ENCODE results near the gene PSMA5. TPM values are rescaled to one million over a fixed set of nuclear protein-coding genes. Genes with fewer than 3 reads are reported as not detected.

PSMA5 gene
- total and polyA plus RNA-seq, 10 of the 15 experiments (the other 5 are each of a cell fraction or from before 2014, with no cell fraction given) = 58.7 to 271 (median 187) TPM

- ChIA-PET SMC1A (ENCODE audit: uncharacterized antibody, unreplicated experiment) (interaction anchor here (1.2 to 1.8 kb wide), 6 partner anchors 13 to 141 kb away, joined by 3 to 7 read pairs (median 3); partner anchors contain the start of gene MYBPHL), RAD21 (ENCODE audit: unreplicated experiment) (interaction anchor here (0.8 to 2.3 kb wide), 7 partner anchors 9 to 141 kb away, joined by 3 to 8 read pairs (median 4); partner anchors contain the start of gene PSRC1), POLR2A (interaction anchor here (1.0 to 1.7 kb wide), 4 partner anchors 10 to 292 kb away, joined by 3 to 5 read pairs (median 3); partner anchors contain the start of gene SARS1), CTCF (interaction anchor here (0.6 to 4.4 kb wide), 11 partner anchors 8 to 191 kb away, joined by 3 to 33 read pairs (median 5); partner anchors contain the start of genes CYB561D1 and PSRC1)
- no peaks in the 10 kb centered on the region for H3K79me2 ChIP-seq (ENCODE audit: control insufficient read depth, insufficient read depth, low read length)
- H3K27ac ChIP-seq (ENCODE audit: control insufficient read depth, insufficient read depth) = peak overlapping the region; percentile 54; the same call in 1 of the 2 replicates
- FAIRE-seq = no peak
- peaks cover 27% of the 10 kb centered on the region for H3K4me1 ChIP-seq (ENCODE audit: control insufficient read depth, insufficient read depth, low read length)
- 1% methylated on average over 4 of the region's 4 CpGs for WGBS (ENCODE audit: insufficient coverage, insufficient replicate concordance, low lambda C conversion rate, missing lambda C conversion rate)
- BruUV-seq (replicated peaks) = no TSS peak
- no peak overlapping the region for H3K4me3 ChIP-seq
- H3K4me2 ChIP-seq (ENCODE audit: control insufficient read depth, insufficient read depth) = peak overlapping the region; percentile 59
- no peaks in the 10 kb centered on the region for H3K9me3 ChIP-seq (replicated peaks; ENCODE audit: control insufficient read depth, insufficient read depth, low read length)
- TF ChIP-seq YY1 (IDR thresholded peaks at IDR 0.05; ENCODE audit: low read depth, low read length) = no peak
- H3K9ac ChIP-seq (ENCODE audit: control insufficient read depth, insufficient read depth, low read length) = peak overlapping the region; percentile 2; the same call in 1 of the 2 replicates
- intact Hi-C loops (cut with micrococcal nuclease; ENCODE audit: unreplicated experiment) (loop anchor here (10.0 kb wide), 1 partner anchor 277 kb away; the partner anchor contains the start of gene ELAPOR1), in situ Hi-C loops (cut with MboI) (no loop called here)
- no peak for DNase-seq (ENCODE audit: low read depth, low spot score)
- ATAC-seq = peak; percentile 59
- H3K36me3 ChIP-seq (ENCODE audit: control insufficient read depth in 2 of 2, insufficient read depth in 2 of 2, low read length in 1 of 2) = no peaks in the 10 kb centered on the region
- H2AFZ ChIP-seq (ENCODE audit: control insufficient read depth, low read depth, low read length) = no peak overlapping the region
- peaks cover 1 to 4% of the 10 kb centered on the region in 2 experiments; a peak in 3 of 4 replicates for H3K27me3 ChIP-seq (replicated peaks in 1 of 2; ENCODE audit: control insufficient read depth in 2 of 2, insufficient read depth in 2 of 2, low read length in 1 of 2)
- no peaks in the 10 kb centered on the region for H4K20me1 ChIP-seq (ENCODE audit: control insufficient read depth, insufficient read depth)
Measured at GRCh38 chr1:109392037-109392787, 34.0 kb downstream of the PSMA5 start.

DNA sequence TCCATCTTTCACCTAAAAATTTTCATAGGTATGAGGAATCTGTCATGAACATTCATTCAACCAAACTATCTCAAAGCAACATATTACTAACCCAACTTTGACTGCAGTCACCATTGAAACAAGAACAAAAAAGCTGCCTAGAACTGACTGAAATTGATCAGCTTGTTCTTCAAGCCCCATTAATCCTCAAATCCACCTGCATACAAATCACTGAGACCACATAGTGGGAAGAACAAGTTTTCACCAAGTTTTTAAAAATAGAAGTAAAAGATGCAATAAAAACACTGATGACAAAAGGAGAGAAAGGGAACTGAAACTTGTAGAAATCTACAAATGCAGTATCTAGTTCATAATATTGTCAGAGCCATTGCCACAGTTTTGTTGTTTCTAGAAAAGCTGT, 34.6 kb downstream of the PSMA5 start:
- BruUV-seq (replicated peaks) = no TSS peak
- Histone ChIP-seq H2AFZ (ENCODE audit: control insufficient read depth, low read depth, low read length) (no peak overlapping the region; the same call in 1 of the 2 replicates), H3K9ac (ENCODE audit: control insufficient read depth, insufficient read depth, low read length) (peak overlapping the region; percentile 38; the same call in 1 of the 2 replicates), H3K4me1 (ENCODE audit: control insufficient read depth, insufficient read depth, low read length) (peaks cover 27% of the 10 kb centered on the region), H3K27ac (ENCODE audit: control insufficient read depth, insufficient read depth) (peak overlapping the region; percentile 63), H3K79me2 (ENCODE audit: control insufficient read depth, insufficient read depth, low read length) (no peaks in the 10 kb centered on the region), H3K27me3 (replicated peaks in 1 of 2; ENCODE audit: control insufficient read depth in 2 of 2, insufficient read depth in 2 of 2, low read length in 1 of 2) (peaks cover 1 to 4% of the 10 kb centered on the region in 2 experiments; a peak in 2 of 4 replicates), H3K4me2 (ENCODE audit: control insufficient read depth, insufficient read depth) (peak overlapping the region; percentile 85), H3K9me3 (replicated peaks; ENCODE audit: control insufficient read depth, insufficient read depth, low read length) (no peaks in the 10 kb centered on the region), H4K20me1 (ENCODE audit: control insufficient read depth, insufficient read depth) (no peaks in the 10 kb centered on the region), H3K36me3 (ENCODE audit: control insufficient read depth in 2 of 2, insufficient read depth in 2 of 2, low read length in 1 of 2) (no peaks in the 10 kb centered on the region), H3K4me3 (peak overlapping the region; percentile 26; the same call in 1 of the 2 replicates)
- peak; percentile 82 for ATAC-seq
- ChIA-PET SMC1A (ENCODE audit: uncharacterized antibody, unreplicated experiment) (interaction anchor here (0.7 to 1.8 kb wide), 6 partner anchors 12 to 141 kb away, joined by 3 to 7 read pairs (median 3); partner anchors contain the start of gene MYBPHL), CTCF (interaction anchor here (0.7 to 4.4 kb wide), 9 partner anchors 9 to 190 kb away, joined by 3 to 33 read pairs (median 5); partner anchors contain the start of genes CYB561D1 and PSRC1), RAD21 (ENCODE audit: unreplicated experiment) (interaction anchor here (0.8 to 2.3 kb wide), 7 partner anchors 9 to 141 kb away, joined by 3 to 8 read pairs (median 4); partner anchors contain the start of gene PSRC1), POLR2A (interaction anchor here (1.0 to 1.2 kb wide), 3 partner anchors 12 to 292 kb away, joined by 3 read pairs; partner anchors contain the start of gene SARS1)
- peak; percentile 69 for DNase-seq (ENCODE audit: low read depth, low spot score)
- intact Hi-C loops (cut with micrococcal nuclease; ENCODE audit: unreplicated experiment) = loop anchor here (10.0 kb wide), 1 partner anchor 277 kb away; the partner anchor contains the start of gene ELAPOR1
- FAIRE-seq = peak; percentile 90
- in situ Hi-C loops (cut with MboI) = no loop called here
- no peak for TF ChIP-seq TAF1 (IDR thresholded peaks at IDR 0.05; ENCODE audit: borderline replicate concordance, low read depth, low read length)
- no peak for TF ChIP-seq ESRRA (IDR thresholded peaks at IDR 0.05; ENCODE audit: low read length)
- TF ChIP-seq SP1 (IDR thresholded peaks at IDR 0.05; ENCODE audit: low read depth, low read length) = no peak
- TF ChIP-seq, protein P1, sequence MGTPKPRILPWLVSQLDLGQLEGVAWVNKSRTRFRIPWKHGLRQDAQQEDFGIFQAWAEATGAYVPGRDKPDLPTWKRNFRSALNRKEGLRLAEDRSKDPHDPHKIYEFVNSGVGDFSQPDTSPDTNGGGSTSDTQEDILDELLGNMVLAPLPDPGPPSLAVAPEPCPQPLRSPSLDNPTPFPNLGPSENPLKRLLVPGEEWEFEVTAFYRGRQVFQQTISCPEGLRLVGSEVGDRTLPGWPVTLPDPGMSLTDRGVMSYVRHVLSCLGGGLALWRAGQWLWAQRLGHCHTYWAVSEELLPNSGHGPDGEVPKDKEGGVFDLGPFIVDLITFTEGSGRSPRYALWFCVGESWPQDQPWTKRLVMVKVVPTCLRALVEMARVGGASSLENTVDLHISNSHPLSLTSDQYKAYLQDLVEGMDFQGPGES (IDR thresholded peaks at IDR 0.05) = no peak
- no peak for TF ChIP-seq TARDBP (IDR thresholded peaks at IDR 0.05; ENCODE audit: borderline replicate concordance)
- TF ChIP-seq, protein P2, sequence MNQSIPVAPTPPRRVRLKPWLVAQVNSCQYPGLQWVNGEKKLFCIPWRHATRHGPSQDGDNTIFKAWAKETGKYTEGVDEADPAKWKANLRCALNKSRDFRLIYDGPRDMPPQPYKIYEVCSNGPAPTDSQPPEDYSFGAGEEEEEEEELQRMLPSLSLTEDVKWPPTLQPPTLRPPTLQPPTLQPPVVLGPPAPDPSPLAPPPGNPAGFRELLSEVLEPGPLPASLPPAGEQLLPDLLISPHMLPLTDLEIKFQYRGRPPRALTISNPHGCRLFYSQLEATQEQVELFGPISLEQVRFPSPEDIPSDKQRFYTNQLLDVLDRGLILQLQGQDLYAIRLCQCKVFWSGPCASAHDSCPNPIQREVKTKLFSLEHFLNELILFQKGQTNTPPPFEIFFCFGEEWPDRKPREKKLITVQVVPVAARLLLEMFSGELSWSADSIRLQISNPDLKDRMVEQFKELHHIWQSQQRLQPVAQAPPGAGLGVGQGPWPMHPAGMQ (IDR thresholded peaks at IDR 0.05; ENCODE audit: borderline replicate concordance) = no peak
- TF ChIP-seq PML (IDR thresholded peaks at IDR 0.05; ENCODE audit: low read length) = peak; percentile 58; the same call in 1 of the 2 replicates
- no peak for TF ChIP-seq PAX5 (IDR thresholded peaks at IDR 0.05; ENCODE audit: borderline replicate concordance, low read depth, low read length)
- TF ChIP-seq MTA2 (IDR thresholded peaks at IDR 0.05; ENCODE audit: low read depth) = peak; percentile 83
